Kidney epithelial cell (primary cell): ENCODE data around the gene FAM131C. TPM values are rescaled to one million over a fixed set of nuclear protein-coding genes. Genes with fewer than 3 reads are reported as not detected.

Source experiments
- DNase-seq: peaks from one replicate; pipeline ENCODE4 v3.0.0-alpha.2; 2010; ENCODE audit warnings: low read depth
- H3K27me3 ChIP-seq: 2 replicates; pipeline ENCODE4 v1.6.0; 2011; ENCODE audit warnings: low read length; ENCODE audit not compliant: control insufficient read depth, insufficient read depth
- H3K36me3 ChIP-seq: 2 replicates; pipeline ENCODE4 v1.5.1; 2011; ENCODE audit warnings: low read length; ENCODE audit not compliant: control insufficient read depth, insufficient read depth
- H3K4me3 ChIP-seq: 2 replicates; pipeline ENCODE4 v1.5.1; 2011; ENCODE audit warnings: low read depth, mild to moderate bottlenecking, control low read depth, low read length
- total RNA-seq: library from RNA; depleted of rRNA; stranded (reverse); fragments of >200 nt; gene quantifications from 2 replicates; pipeline ENCODE4 v1.2.3, GENCODE V29; 2015
- TF ChIP-seq, protein P1 (sequence below): IDR thresholded peaks from 2 replicates; pipeline ENCODE4 v1.5.1; 2011; ENCODE audit warnings: mild to moderate bottlenecking, moderate library complexity, low read length, control low read depth, inconsistent platforms; ENCODE audit not compliant: insufficient read depth, poor library complexity, severe bottlenecking

FAM131C gene
- total RNA-seq, 1 donor from 2014 or later: 0.46 TPM

DNA sequence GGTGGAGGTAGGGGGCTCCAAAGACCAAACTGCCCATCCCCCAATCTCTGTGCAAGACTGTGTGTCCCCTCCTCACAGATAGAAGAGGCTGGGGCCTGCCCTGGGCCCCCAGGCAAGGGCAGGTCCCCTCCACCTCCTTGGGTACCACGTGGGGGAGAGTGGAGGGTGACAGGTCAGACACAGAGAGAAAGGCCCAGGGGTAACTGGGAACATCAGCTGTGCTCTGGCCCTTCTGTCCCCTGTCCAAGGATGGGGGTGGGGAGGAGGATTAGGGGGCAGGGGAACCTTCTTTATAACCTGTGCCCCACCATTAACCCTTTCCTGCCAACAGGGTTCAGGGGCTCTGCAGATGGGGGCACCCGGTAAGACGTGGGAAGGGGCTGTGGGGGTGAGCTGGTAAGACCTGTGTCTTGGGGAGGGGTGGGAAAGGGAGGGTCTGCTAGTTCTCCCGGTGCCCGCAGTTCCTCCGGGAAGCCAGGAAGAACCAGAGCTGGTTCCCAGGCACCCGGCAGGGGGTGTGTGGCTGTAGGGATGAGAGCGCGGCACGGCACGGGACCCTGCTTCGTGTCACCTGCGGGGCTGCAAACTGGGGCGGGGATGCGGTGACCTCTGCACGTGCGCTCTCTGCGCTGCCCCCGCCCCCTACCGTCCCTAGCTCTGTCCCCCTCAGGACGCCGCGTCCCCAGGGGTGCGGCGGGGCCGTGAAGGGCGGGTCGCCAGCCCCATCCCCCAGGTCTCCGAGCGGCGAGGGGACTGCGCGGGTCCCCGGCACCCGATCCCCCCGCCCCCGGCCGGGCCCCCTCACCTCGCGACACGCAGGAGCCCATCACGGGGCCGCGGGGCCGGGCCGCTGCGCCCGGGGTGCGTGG lies 601 bp downstream of the FAM131C start:
- TF ChIP-seq, protein P1, sequence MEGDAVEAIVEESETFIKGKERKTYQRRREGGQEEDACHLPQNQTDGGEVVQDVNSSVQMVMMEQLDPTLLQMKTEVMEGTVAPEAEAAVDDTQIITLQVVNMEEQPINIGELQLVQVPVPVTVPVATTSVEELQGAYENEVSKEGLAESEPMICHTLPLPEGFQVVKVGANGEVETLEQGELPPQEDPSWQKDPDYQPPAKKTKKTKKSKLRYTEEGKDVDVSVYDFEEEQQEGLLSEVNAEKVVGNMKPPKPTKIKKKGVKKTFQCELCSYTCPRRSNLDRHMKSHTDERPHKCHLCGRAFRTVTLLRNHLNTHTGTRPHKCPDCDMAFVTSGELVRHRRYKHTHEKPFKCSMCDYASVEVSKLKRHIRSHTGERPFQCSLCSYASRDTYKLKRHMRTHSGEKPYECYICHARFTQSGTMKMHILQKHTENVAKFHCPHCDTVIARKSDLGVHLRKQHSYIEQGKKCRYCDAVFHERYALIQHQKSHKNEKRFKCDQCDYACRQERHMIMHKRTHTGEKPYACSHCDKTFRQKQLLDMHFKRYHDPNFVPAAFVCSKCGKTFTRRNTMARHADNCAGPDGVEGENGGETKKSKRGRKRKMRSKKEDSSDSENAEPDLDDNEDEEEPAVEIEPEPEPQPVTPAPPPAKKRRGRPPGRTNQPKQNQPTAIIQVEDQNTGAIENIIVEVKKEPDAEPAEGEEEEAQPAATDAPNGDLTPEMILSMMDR: peak; percentile 33

DNA sequence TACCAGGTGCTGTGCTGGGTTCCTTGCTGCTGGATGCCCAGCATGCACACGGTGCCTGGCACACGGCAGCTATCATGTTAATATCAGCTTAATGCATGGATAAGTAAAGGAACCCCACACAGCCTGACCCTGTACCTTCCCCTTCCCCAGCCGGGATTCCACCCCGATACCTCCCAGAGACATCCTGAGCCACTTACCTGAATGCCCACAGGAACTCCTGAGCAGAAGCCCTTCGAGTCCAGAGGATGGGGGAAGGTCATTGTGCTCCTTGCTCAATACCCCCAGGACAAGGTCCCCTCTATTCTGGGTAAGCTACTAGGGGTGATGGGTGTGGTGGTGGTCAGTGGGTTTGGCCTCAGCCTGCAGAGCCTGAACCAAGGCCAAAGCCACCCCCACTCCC lies 1.4 kb downstream of the FAM131C start:
- Histone ChIP-seq H3K27me3 (peaks cover 2% of the 10 kb centered on the region), H3K4me3 (no peak overlapping the region), H3K36me3 (no peaks in the 10 kb centered on the region)
- TF ChIP-seq, protein P1: no peak
- no peak for DNase-seq

More for the DNA sequence above, 601 bp downstream of the FAM131C start:
- no peaks in the 10 kb centered on the region for H3K36me3 ChIP-seq
- DNase-seq: no peak
- peaks cover 2% of the 10 kb centered on the region for H3K27me3 ChIP-seq
- peak overlapping the region; percentile 35 for H3K4me3 ChIP-seq

DNA sequence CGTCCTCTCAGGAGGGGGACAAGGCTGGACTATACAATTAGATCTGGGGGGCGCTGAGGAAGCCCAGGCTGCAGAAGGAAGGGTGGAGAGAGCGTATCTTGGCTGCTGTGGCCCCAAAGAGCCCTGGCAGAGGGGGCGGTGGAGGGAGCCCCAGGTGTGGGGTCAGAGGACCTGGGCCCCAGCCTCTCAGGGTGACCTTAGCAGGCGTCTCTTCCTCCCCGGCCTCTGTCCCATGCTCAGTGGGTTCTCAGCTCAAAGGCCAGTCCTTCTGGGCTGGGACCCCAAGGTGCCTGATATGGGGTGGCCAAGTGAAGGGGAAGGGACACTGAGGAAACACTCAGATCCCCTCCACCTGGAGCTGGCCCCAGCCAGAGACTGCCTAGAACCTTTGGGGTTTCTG lies 1.8 kb downstream of the FAM131C start:
- Histone ChIP-seq H3K36me3 (no peaks in the 10 kb centered on the region), H3K4me3 (no peak overlapping the region), H3K27me3 (peaks cover 2% of the 10 kb centered on the region)
- DNase-seq: no peak
- TF ChIP-seq, protein P1: no peak

DNA sequence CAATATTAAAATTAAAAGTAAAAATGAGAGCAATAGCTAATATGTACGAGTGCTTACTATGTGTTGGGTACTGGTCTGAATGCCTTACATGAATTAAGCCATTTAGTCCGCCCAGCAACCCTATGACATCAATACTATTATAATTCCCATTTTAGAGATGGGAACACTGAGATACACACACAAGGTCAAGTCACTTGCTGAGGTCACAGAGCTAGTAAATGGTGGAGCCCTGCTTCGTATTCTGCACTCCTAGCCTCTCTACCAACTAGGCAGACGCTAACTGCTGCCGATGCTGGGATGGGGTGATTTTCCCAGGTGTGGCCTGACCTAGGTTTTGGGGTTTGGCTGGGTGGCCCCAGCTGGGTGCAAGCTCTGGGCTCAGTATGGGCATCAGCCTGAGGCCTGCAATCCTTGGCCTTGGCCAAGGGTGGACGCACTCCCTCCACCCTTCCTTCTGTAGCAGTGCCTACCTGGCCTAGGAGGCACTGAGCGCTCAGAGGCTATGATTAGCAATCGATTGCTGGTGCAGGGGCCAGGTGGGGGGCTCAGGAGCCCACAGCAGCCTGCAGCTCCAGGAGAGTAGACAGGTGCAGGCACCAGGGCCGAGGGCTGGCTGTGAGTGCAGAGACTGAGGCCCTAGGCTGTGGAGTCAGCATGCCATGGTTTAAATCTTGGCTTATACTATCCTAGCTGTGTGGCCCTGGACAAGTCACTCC lies 2.7 kb downstream of the FAM131C start:
- DNase-seq: no peak
- Histone ChIP-seq H3K4me3 (no peak overlapping the region), H3K27me3 (peaks cover 2% of the 10 kb centered on the region), H3K36me3 (no peaks in the 10 kb centered on the region)
- TF ChIP-seq, protein P1: no peak

DNA sequence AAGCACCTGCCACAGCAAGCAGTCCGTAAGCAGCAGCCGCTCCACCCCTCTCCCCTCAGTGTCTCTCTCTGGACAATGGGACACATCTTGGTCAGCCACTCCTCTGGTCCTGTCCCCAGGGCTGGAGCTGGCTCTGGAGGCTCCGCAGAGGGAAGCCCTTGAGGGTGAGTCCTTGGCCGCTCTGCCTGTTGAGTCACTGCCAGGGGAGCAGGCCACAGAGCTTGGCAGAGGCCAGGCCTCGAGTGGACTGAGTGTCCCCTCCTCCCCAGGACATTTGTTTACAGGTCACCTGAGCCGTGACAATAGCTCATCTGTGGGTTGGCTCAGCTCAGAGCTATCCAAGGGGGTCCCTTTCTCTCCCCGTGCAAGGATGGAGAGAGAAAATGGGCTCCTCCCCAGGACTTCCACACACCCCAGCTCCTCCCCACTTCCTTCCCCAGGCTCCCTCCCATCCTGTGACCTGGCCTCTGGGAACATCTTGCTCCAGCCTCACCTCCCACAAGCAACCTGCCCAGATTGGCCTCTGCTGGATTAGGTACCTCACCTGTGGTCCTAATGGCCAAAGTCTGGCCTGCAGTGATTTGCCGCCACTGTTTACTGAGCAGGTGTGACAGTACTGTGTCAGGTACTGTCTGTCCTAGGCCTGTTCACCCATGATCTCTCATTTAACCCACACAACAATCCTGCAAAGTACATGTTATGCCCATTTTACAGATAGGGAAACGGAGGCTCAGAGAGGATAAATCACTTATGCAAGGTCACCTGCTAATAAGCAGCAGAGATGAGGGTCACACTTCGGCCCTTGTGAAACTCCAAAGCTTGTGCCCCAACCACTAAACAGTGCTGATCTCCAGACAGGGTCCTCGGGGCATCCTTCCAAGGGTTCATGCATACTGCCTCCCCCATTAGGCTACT lies 4.8 kb downstream of the FAM131C start:
- H3K27me3 ChIP-seq: peaks cover 7% of the 10 kb centered on the region
- H3K36me3 ChIP-seq: no peaks in the 10 kb centered on the region
- DNase-seq: peak; percentile 21
- H3K4me3 ChIP-seq: no peak overlapping the region
- TF ChIP-seq, protein P1: no peak
